SJSA1 (cell line): ENCODE data around the gene OR4D6. TPM values are rescaled to one million over a fixed set of nuclear protein-coding genes. Genes with fewer than 3 reads are reported as not detected.
A peak's percentile ranks its signal among the peaks of the same experiment; 100 is the strongest.

Source experiments
- DNase-seq, 2 experiments: peaks; one replicate each; pipeline ENCODE4 v3.0.0-alpha.2; 2015 to 2020; ENCODE audit warnings: low spot score in 2 of 2, low read depth in 1 of 2
- H3K27ac ChIP-seq: fragments of 250-450 bp; sonication (Bioruptor Pico); 2 replicates; pipeline ENCODE4 v1.5.1; 2020; ENCODE audit warnings: mild to moderate bottlenecking, moderate library complexity
- H3K27me3 ChIP-seq: fragments of 250-450 bp; sonication (Bioruptor Pico); replicated peaks from 2 replicates; pipeline ENCODE4 v1.5.1; 2020; ENCODE audit warnings: mild to moderate bottlenecking, moderate library complexity
- H3K36me3 ChIP-seq: fragments of 250-450 bp; sonication (Bioruptor Pico); 2 replicates; pipeline ENCODE4 v1.5.1; 2020; ENCODE audit warnings: mild to moderate bottlenecking
- H3K4me1 ChIP-seq: fragments of 250-450 bp; sonication (Bioruptor Pico); replicated peaks from 2 replicates; pipeline ENCODE4 v1.6.1; 2021; ENCODE audit warnings: mild to moderate bottlenecking
- H3K4me3 ChIP-seq: fragments of 250-450 bp; sonication (Bioruptor Pico); 2 replicates; pipeline ENCODE4 v1.5.1; 2020; ENCODE audit warnings: mild to moderate bottlenecking
- H3K9me3 ChIP-seq: fragments of 250-450 bp; sonication (Bioruptor Pico); replicated peaks from 2 replicates; pipeline ENCODE4 v1.5.1; 2020; ENCODE audit warnings: mild to moderate bottlenecking
- total RNA-seq: library from RNA; depleted of rRNA; stranded (reverse); fragments of >200 nt; shearing (Covaris generic); gene quantifications from 2 replicates; pipeline ENCODE4 v1.2.3, GENCODE V29; 2014; rRNA removed

The OR4D6 gene
- total RNA-seq, 1 experiment from 2014 or later: not detected

GRCh38 chr11:59448484-59448883 is 8.3 kb upstream of the OR4D6 start:
- Histone ChIP-seq H3K36me3 (no peaks in the 10 kb centered on the region), H3K27ac (no peak overlapping the region), H3K4me1 (no peaks in the 10 kb centered on the region), H3K27me3 (no peaks in the 10 kb centered on the region), H3K9me3 (no peaks in the 10 kb centered on the region), H3K4me3 (no peak overlapping the region)
- DNase-seq: no peak

- H3K36me3 ChIP-seq: no peaks in the 10 kb centered on the region
- H3K27me3 ChIP-seq: no peaks in the 10 kb centered on the region
- no peak overlapping the region for H3K27ac ChIP-seq
- no peaks in the 10 kb centered on the region; the same call in 1 of the 2 replicates for H3K9me3 ChIP-seq
- 0 out of 2 replicates have a peak, but pooled peaks cover 4% of the 10 kb centered on the region for H3K4me1 ChIP-seq
- H3K4me3 ChIP-seq: no peak overlapping the region
- no peak for DNase-seq
Observed at GRCh38 chr11:59459916-59460315, 3.2 kb downstream of the OR4D6 start.

DNA sequence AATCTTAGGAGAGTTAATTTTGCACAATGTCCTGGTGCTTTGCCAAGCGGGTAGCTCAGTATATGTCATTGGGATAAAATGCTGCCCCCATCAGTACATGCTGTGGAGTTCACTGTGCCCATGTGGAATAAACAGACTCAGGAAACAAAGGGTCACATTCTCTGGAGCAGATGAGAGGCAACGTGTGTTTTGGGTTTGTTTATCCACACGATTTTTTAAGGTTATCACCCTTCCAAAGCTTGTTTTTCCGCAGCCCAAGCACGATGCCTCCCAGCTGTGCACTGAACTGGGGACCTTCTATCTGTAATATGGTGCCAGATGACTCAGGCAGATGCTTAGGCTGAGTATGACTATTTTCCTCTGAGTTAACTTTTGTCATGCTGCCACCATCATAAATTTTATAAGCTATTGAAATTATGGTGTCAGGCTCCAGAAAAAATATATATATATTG is 6.5 kb downstream of the OR4D6 start:
- no peaks in the 10 kb centered on the region; the same call in 1 of the 2 replicates for H3K9me3 ChIP-seq
- no peak overlapping the region for H3K4me3 ChIP-seq
- no peaks in the 10 kb centered on the region for H3K27me3 ChIP-seq

DNA sequence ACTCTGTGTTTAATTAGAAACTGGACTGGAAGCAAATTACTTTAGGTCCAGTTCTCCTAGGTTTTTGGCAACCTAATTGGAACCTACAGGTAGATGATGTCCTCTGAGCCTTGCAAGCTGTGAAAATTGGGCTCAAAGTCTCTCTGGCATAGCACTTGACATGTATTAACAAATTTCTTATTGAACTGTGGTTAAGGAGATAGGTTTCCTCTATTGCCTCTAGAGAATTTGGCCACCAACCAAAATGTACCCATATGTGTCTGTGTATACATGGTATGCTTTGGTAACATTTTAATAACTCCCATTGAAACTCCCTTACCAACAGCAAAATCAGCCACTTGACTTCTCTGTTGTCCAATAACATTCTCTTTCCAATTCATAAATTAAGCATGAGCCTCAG is 16.3 kb downstream of the OR4D6 start, which contains the start of gene OR4D10:
Gene OR4D10, plus strand, starts transcription at position 301 of the 400 bp plus-strand sequence. CDS start 4,115 bp downstream, outside the sequence.
- DNase-seq: no peak
- H3K4me3 ChIP-seq: no peak within 1 kb of the TSS
- no peaks in the 10 kb centered on the region for H3K36me3 ChIP-seq
- H3K9me3 ChIP-seq: no peaks in the 10 kb centered on the region
- no peak within 1 kb of the TSS for H3K27ac ChIP-seq
- H3K4me1 ChIP-seq: no peaks in the 10 kb centered on the region
- no peaks in the 10 kb centered on the region for H3K27me3 ChIP-seq

More for the DNA sequence above, 6.5 kb downstream of the OR4D6 start:
- Histone ChIP-seq H3K27ac (no peak overlapping the region), H3K36me3 (no peaks in the 10 kb centered on the region), H3K4me1 (0 out of 2 replicates have a peak, but pooled peaks cover 4% of the 10 kb centered on the region)
- peak in 1 of 2 experiments; percentile 48 for DNase-seq

GRCh38 chr11:59475176-59475575 is 18.4 kb downstream of the OR4D6 start:
- H3K27ac ChIP-seq: no peak overlapping the region
- no peaks in the 10 kb centered on the region for H3K9me3 ChIP-seq
- no peaks in the 10 kb centered on the region for H3K36me3 ChIP-seq
- H3K27me3 ChIP-seq: no peaks in the 10 kb centered on the region
- H3K4me3 ChIP-seq: no peak overlapping the region
- H3K4me1 ChIP-seq: no peaks in the 10 kb centered on the region
- DNase-seq: no peak

GRCh38 chr11:59479906-59480305 is 23.1 kb downstream of the OR4D6 start:
- Histone ChIP-seq H3K27ac (no peak overlapping the region), H3K36me3 (no peaks in the 10 kb centered on the region), H3K4me1 (no peaks in the 10 kb centered on the region), H3K27me3 (no peaks in the 10 kb centered on the region), H3K9me3 (no peaks in the 10 kb centered on the region), H3K4me3 (no peak overlapping the region)
- no peak for DNase-seq

DNA sequence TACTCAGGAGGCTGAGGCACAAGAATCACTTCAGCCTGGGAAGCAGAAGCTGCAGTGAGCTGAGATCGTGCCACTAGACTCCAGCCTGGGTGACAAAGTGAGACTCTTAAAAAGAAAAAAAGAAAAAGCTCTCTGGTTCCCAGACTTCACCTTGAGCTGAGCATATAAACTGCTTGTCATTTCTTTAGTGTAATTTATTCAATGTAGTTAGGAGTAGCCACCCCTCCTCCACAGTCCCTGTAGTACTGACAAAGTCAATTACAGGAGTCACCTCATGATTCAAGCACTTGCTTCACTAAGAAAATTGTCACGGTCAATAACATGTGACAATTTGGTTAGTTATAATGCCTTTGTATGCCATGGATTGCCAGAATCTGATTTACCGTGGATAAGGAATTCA is 23.6 kb downstream of the OR4D6 start:
- H3K9me3 ChIP-seq: no peaks in the 10 kb centered on the region

DNA sequence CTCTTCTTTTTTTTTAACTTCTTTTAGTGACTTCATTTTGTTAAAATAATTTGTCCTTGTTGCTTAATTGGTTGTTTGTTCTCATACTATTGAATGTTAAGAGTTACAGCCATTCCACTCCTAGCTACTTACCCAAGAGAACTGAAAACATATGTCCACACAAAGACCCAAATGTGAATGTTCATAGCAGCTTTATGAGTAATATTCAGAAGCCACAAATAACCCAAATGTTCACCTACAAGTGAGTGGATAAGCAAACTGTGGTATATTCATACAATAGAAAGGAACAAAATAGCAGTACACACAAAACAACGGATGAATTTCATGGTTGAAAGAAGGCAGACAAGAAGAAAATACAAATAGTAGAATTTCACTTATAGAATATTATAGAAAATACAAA is 45.2 kb downstream of the OR4D6 start:
- Histone ChIP-seq H3K27me3 (peaks cover 9% of the 10 kb centered on the region), H3K9me3 (no peaks in the 10 kb centered on the region), H3K4me1 (no peaks in the 10 kb centered on the region), H3K27ac (no peak overlapping the region), H3K36me3 (no peaks in the 10 kb centered on the region), H3K4me3 (no peak overlapping the region)
- DNase-seq: no peak

More for the DNA sequence above, 23.6 kb downstream of the OR4D6 start:
- Histone ChIP-seq H3K4me3 (no peak overlapping the region), H3K4me1 (no peaks in the 10 kb centered on the region), H3K27ac (no peak overlapping the region), H3K36me3 (no peaks in the 10 kb centered on the region), H3K27me3 (peaks cover under 1% of the 10 kb centered on the region; the same call in 1 of the 2 replicates)
- no peak for DNase-seq

DNA sequence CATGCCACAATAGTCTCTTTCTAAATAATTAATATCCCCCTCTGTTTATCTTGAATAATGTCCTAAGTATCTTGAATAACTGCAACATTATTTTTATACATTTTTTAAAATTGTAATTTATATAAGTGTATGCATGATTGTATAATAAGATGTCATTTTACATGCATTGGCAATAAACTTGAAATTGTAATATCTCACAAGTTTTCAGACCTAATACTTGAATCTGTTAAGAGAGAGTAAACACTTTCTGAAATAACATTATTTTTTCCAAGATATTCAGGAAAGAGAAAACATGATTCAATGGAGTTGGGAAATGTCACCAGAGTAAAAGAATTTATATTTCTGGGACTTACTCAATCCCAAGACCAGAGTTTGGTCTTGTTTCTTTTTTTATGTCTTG is 46.5 kb downstream of the OR4D6 start, which contains the start of gene OR4D11:
Gene OR4D11, plus strand, starts transcription at position 301 of the 400 bp plus-strand sequence. Its CDS starts 0 bp downstream, at position 301.
- Histone ChIP-seq H3K4me1 (no peaks in the 10 kb centered on the region), H3K4me3 (no peak within 1 kb of the TSS), H3K27ac (no peak within 1 kb of the TSS), H3K36me3 (no peaks in the 10 kb centered on the region), H3K27me3 (peaks cover 9% of the 10 kb centered on the region), H3K9me3 (no peaks in the 10 kb centered on the region)
- no peak for DNase-seq

Other genes with a start within 250 kb of the OR4D6 start
- gene MPEG1, start 244.0 kb upstream of the OR4D6 start, total RNA-seq: not detected in 2 replicates
- gene OR5AN1, start 98.1 kb upstream of the OR4D6 start, total RNA-seq: not detected in 2 replicates
- gene OR5A2, start 30.5 kb upstream of the OR4D6 start, total RNA-seq: not detected in 2 replicates
- not detected in 2 replicates for gene OR5A1, start 20.5 kb upstream of the OR4D6 start, total RNA-seq
- not detected in 2 replicates for gene OR4D10, start 16.4 kb downstream of the OR4D6 start, total RNA-seq
- not detected in 2 replicates for gene OR4D11, start 46.6 kb downstream of the OR4D6 start, total RNA-seq
- gene OR4D9, start 54.6 kb downstream of the OR4D6 start, total RNA-seq: not detected in 2 replicates
- 19.9 and 30.3 TPM in 2 replicates for gene OSBP, start 158.8 kb downstream of the OR4D6 start, total RNA-seq
- gene PATL1, start 212.1 kb downstream of the OR4D6 start, total RNA-seq: 17.7 and 24.9 TPM in 2 replicates